ENCODE measurements around the gene LANCL2. TPM values are rescaled to one million over a fixed set of nuclear protein-coding genes. Genes with fewer than 3 reads are reported as not detected.

Gene LANCL2
- total and polyA plus RNA-seq, 2 of the 4 experiments (the other 2 are of a cell fraction): 11.7 to 17.9 TPM

GRCh38 chr7:55431898-55432297 is 66.8 kb downstream of the LANCL2 start:
- no peaks in the 10 kb centered on the region for H4K20me1 ChIP-seq (ENCODE audit: insufficient read depth, low read length)
- TF ChIP-seq USF2 (IDR thresholded peaks at IDR 0.05; ENCODE audit: low read depth, low read length): no peak
- no peak for TF ChIP-seq CHD1 (IDR thresholded peaks at IDR 0.05; ENCODE audit: low read depth, low read length)
- TF ChIP-seq MAZ (IDR thresholded peaks at IDR 0.05; ENCODE audit: borderline replicate concordance, low read depth, low read length): no peak
- TF ChIP-seq MAFK (IDR thresholded peaks at IDR 0.05; ENCODE audit: low read depth, low read length): no peak
- no peak for TF ChIP-seq SMC3 (IDR thresholded peaks at IDR 0.05; ENCODE audit: low read depth, low read length)
- no peak for TF ChIP-seq CTCF (conservative IDR thresholded peaks at IDR 0.05; ENCODE audit: low read depth, low read length)
- no peak for TF ChIP-seq RAD21 (IDR thresholded peaks at IDR 0.05; ENCODE audit: low read length)
- TF ChIP-seq POLR2A (IDR thresholded peaks at IDR 0.05; ENCODE audit: low read depth, low read length): no peak
- no peak for TF ChIP-seq ELK1 (IDR thresholded peaks at IDR 0.05; ENCODE audit: borderline replicate concordance, low read depth, low read length)
- dilution Hi-C loops (cut with HindIII; ENCODE audit: low sequenced_read_pairs, unreplicated experiment) (no loop called here), in situ Hi-C loops (cut with MboI; ENCODE audit: low sequenced_read_pairs) (loop anchor here (25.0 kb wide), 1 partner anchor 530 kb away; the partner anchor contains the start of genes MRPS17 and NIPSNAP2), intact Hi-C loops (cut with micrococcal nuclease) (loop anchor here (5.0 kb wide), 1 partner anchor 165 kb away; no protein-coding TSS in a partner anchor)
- no peak overlapping the region for H4K91ac ChIP-seq (ENCODE audit: insufficient read depth, low read depth, low read length)
- WGBS, 2 experiments (ENCODE audit: extremely low coverage in 2 of 2, insufficient read length in 1 of 2): no CpG with 5 or more reads among the region's 2 CpGs
- H3K4me1 ChIP-seq (ENCODE audit: control insufficient read depth, insufficient read depth, low read length): peaks cover 10% of the 10 kb centered on the region
- H3K56ac ChIP-seq (ENCODE audit: extremely low read depth, insufficient read depth, low read length): no peak overlapping the region
- H2BK120ac ChIP-seq (ENCODE audit: low read depth, low read length): no peak overlapping the region
- H2BK5ac ChIP-seq (ENCODE audit: low read depth, low read length, poor library complexity, severe bottlenecking): no peak overlapping the region
- no peaks in the 10 kb centered on the region for H3K27me3 ChIP-seq (ENCODE audit: control insufficient read depth, insufficient read depth, low read length)
- H3K23ac ChIP-seq (ENCODE audit: low read depth, low read length): no peak overlapping the region
- no peak overlapping the region for H2AK9ac ChIP-seq (replicated peaks; ENCODE audit: low read depth, low read length, poor library complexity)
- CTCF ChIA-PET: no interaction called here
- POLR2A ChIA-PET (ENCODE audit: unreplicated experiment): no interaction called here
- H3K4me3 ChIP-seq (ENCODE audit: insufficient read depth, low read depth, low read length): no peak overlapping the region
- no peak overlapping the region for H3K9ac ChIP-seq (ENCODE audit: low read depth, low read length)
- no peak overlapping the region for H4K5ac ChIP-seq (ENCODE audit: low read depth, low read length)
- DNase-seq: no peak
- H3K4ac ChIP-seq (ENCODE audit: low read depth, low read length): no peak overlapping the region
- H3K18ac ChIP-seq (ENCODE audit: low read depth, low read length): no peak overlapping the region
- H3K9me3 ChIP-seq (ENCODE audit: control insufficient read depth, insufficient read depth, low read length): no peaks in the 10 kb centered on the region
- no TSS peak for BruUV-seq (replicated peaks)
- H2AK5ac ChIP-seq (ENCODE audit: low read depth, low read length): no peak overlapping the region
- H3K9me1 ChIP-seq (ENCODE audit: insufficient read depth, low read length): no peaks in the 10 kb centered on the region
- ATAC-seq (ENCODE audit: low read depth): no peak
- H3K79me1 ChIP-seq (ENCODE audit: low read depth in 1 of 2, low read length in 2 of 2): no peaks in the 10 kb centered on the region
- no peak overlapping the region for H4K8ac ChIP-seq (ENCODE audit: low read depth in 2 of 2, low read length in 2 of 2)
- no peak overlapping the region for H2AFZ ChIP-seq (replicated peaks; ENCODE audit: low read length, poor library complexity)
- H2BK20ac ChIP-seq (ENCODE audit: low read depth, low read length): no peak overlapping the region
- H3K36me3 ChIP-seq (ENCODE audit: control insufficient read depth, insufficient read depth, low read length): 0 out of 2 replicates have a peak, but pooled peaks cover 1% of the 10 kb centered on the region
- H2BK15ac ChIP-seq (ENCODE audit: low read depth, low read length): no peak overlapping the region
- H3K4me2 ChIP-seq (ENCODE audit: low read depth, low read length): no peak overlapping the region
- H3K14ac ChIP-seq (replicated peaks; ENCODE audit: low read depth, low read length): no peak overlapping the region
- no peak overlapping the region for H3K27ac ChIP-seq (ENCODE audit: insufficient read depth, low read length)

All from IMR-90 (cell line).